Stimulated activated CD4-positive, alpha-beta T cell treated with anti-CD3 and anti-CD28 coated beads, Interleukin-15, amount 100 ng/mL, for 1 hour (primary cell): ENCODE results near the gene LACC1.

ENCODE experiments used
- DNase-seq, 2 donors: peaks; one replicate each; pipeline ENCODE4 v3.0.0-alpha.2; 2020; ENCODE audit warnings: low read depth in 1 of 2, low spot score in 1 of 2

Gene LACC1

DNA sequence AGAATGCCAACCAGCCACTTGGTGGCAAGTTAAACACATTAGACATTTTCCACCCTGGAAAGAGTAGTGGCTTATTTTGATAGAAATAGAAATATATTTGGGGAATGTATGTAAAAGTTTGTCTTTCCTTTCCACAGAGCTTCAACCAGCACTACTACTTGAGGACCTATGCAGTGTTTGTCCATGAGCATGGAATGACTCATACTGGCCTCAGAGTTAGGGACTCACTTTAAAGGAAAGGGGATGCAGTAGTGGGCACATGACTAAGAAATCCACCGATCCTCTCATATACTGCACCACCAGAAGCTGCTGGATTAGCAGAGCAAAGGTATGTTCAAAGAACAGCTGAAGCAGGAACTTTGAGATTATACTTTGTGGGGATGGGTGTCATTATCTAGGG, 62.6 kb downstream of the LACC1 start:
- DNase-seq: no peak
